ENCODE results near the gene ASF1B. TPM values are rescaled to one million over a fixed set of nuclear protein-coding genes. Genes with fewer than 3 reads are reported as not detected.
A peak's percentile ranks its signal among the peaks of the same experiment; 100 is the strongest.

Gene ASF1B
- polyA plus RNA-seq, 6 donors from 2014 or later: 1.8 to 4.1 (median 2.5) TPM

DNA sequence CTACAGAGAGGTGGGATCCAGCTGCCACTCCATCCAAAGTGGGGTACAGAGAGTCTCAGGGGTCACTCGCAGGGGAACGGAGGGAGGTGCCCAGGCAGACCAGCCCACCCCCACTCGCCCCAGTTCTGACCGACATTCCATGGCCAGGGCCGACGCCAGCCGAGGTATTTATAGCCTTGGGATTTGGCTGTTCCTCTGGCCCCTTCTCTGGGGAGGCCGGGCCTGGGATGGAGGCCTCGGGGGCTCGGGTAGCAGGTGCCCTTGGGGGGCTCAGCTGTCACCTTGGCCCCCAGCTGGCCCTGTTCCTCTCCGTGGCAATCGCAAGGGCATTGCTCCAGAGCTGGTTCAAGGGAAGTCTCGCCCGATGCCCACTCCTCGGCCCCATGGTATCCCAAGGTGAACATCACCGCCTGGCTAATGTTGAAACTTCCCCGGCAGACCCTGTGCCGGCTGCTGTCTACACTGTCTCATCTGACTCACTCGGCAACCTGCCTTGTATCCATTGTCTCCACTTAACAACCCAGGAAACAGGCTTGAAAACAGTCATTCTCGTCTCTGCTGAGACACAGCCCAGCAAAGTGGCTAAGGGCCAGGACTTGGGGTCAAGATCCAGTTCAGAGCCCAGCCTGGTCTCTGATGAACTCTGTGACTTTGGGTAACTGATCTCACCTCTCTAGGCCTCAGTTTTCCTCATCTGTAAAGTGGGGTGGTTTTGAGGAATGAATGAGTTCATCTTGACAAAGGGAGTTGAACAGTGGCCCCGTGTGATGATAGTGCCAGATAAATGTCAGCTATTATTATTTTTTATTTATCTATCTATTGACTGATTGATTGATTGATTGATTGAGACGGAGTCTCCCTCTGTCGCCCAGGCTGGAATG lies 28.6 kb downstream of the ASF1B start:
- ATAC-seq (ENCODE audit: low read depth in 2 of 2): no peak
- Mint-ChIP-seq H3K27ac (no peak overlapping the region), H3K9me3 (no peaks in the 10 kb centered on the region), H3K36me3 (no peaks in the 10 kb centered on the region), H3K4me1 (peaks cover 0 to 2% (median 0%) of the 10 kb centered on the region in 3 donors), H3K27me3 (no peaks in the 10 kb centered on the region), H3K4me3 (no peak overlapping the region)
- DNase-seq: no peak

DNA sequence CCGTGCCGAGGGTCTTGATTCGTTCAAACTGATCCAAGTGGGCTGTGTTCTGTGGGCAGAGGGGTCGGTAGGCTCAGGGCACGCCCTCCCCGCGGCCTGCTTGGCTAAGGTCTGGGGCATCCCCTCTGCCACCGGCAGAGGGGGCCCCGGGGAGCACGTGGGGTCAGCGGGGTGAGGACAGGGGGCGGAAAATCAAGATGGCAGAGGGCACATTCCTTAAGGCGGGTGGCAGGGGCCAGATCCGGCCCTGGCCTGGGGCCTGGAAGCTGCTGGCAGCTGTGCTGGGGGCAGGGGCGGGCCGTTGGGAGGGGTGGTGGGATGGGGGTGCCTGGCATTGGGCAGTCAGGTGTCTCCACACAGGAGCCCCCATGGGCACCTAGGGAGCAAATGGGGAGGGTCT lies 29.5 kb downstream of the ASF1B start:
- H3K4me3 Mint-ChIP-seq: no peak overlapping the region
- no peaks in the 10 kb centered on the region for H3K36me3 Mint-ChIP-seq
- ATAC-seq (ENCODE audit: low read depth in 2 of 2) (no peak), DNase-seq (no peak)
- H3K9me3 Mint-ChIP-seq: no peaks in the 10 kb centered on the region
- H3K4me1 Mint-ChIP-seq: peaks cover 0 to 2% (median 0%) of the 10 kb centered on the region in 3 donors
- no peaks in the 10 kb centered on the region for H3K27me3 Mint-ChIP-seq
- no peak overlapping the region for H3K27ac Mint-ChIP-seq

DNA sequence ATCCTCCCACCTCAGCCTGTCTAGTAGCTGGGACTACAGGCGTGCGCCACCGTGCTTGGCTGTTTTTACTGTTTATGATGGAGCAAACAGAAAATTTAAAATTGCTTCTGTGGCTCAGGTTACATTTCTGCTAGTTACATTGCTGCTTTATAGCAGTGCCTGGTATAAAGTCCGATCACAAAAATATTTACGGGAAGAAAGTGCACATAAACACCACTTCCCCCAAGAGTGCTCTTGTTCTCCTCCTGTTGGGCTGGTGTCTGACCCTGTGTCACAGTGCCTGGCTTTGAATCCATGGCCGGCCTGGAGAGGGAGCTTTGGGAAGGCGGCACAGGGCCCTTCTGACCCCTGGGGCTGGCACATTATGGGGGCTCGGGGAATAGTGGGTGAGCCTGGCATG lies 30.7 kb downstream of the ASF1B start:
- peak overlapping the region in 1 of 6 donors; percentile 90 for H3K27ac Mint-ChIP-seq
- no peak for DNase-seq
- H3K27me3 Mint-ChIP-seq: no peaks in the 10 kb centered on the region

DNA sequence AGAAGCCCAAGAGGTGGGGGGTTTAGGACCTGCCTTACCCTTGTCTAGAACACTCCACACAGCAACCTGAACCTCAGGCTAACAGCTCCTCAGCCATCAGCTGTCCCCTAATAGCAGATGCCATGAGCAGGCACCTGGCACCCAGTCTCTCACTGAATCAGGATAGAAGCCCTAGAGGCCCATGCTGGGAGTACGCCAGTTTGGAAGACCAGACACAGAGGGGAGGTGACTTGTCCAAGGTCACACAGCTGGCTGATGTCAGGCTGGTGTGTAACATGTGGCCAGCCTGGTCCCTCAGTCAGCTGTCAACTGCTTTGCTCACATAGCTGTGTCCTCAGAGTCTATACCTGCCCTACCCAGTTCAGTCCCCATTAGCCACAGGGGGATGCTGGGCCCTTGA lies 33.1 kb downstream of the ASF1B start:
- Mint-ChIP-seq H3K27ac (no peak overlapping the region), H3K36me3 (no peaks in the 10 kb centered on the region), H3K9me3 (no peaks in the 10 kb centered on the region), H3K27me3 (no peaks in the 10 kb centered on the region), H3K4me1 (no peaks in the 10 kb centered on the region), H3K4me3 (no peak overlapping the region)
- ATAC-seq (ENCODE audit: low read depth in 2 of 2) (no peak), DNase-seq (no peak)

More for the DNA sequence above, 30.7 kb downstream of the ASF1B start:
- Mint-ChIP-seq H3K4me1 (peaks cover 0 to 2% (median 0%) of the 10 kb centered on the region in 3 donors), H3K36me3 (no peaks in the 10 kb centered on the region), H3K9me3 (no peaks in the 10 kb centered on the region), H3K4me3 (peak overlapping the region in 1 of 8 donors; percentile 37)
- ATAC-seq (ENCODE audit: low read depth in 2 of 2): no peak

DNA sequence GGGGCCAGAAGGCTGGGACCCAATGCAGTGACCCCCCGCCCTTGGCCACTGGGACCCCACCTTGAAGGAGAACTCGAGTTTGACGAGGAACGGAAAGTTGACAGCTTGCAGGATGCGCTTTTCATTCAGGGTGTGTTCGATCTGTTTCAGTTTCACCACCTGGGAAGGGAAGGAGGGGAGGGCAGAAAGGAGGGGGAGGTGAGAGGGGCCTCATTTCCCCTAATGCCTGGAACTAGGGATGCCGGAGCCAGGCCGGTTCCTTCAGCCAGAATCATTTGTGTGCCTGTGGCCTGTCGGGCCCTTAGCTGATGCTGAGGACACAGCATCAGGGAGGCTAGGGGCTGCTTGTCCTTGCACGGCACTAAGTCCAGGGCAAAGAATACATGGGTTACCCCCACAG lies 33.6 kb downstream of the ASF1B start:
- no peaks in the 10 kb centered on the region for H3K36me3 Mint-ChIP-seq
- no peaks in the 10 kb centered on the region for H3K9me3 Mint-ChIP-seq
- no peak overlapping the region for H3K4me3 Mint-ChIP-seq
- no peak for DNase-seq
- no peaks in the 10 kb centered on the region for H3K4me1 Mint-ChIP-seq
- no peaks in the 10 kb centered on the region for H3K27me3 Mint-ChIP-seq
- H3K27ac Mint-ChIP-seq: no peak overlapping the region
- ATAC-seq (ENCODE audit: low read depth in 2 of 2): no peak

DNA sequence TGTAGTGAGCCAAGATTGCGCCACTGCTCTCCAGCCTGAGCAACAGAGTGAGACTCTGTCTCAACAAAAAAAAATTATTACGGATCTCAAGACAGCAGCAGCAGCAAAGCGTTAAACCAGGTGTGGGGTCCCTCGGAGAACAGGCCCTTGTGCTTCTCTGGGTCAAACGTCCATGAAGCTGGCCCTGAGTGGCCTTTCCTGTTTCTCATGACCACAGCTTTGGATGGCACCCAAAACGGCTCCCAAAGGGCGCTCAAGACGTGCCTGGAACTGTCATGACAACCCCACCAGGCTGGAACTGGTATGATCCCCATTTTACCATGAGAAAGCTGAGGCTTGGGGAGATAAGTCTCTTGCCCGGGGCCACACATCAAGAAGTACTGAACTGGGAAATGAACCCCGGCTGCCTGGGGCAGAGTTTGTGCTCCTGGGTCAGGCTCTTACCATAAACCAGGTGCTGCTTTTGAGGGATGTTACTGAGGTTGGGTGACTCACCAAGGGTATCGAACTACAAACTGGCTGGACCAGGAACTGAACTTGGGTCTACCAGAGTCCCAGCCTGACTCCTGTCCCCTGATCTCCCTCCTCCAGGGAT lies 34.2 kb downstream of the ASF1B start:
- no peak for ATAC-seq (ENCODE audit: low read depth in 2 of 2)
- no peaks in the 10 kb centered on the region for H3K4me1 Mint-ChIP-seq
- H3K27me3 Mint-ChIP-seq: no peaks in the 10 kb centered on the region
- no peak overlapping the region for H3K27ac Mint-ChIP-seq
- DNase-seq: no peak
- H3K36me3 Mint-ChIP-seq: no peaks in the 10 kb centered on the region
- no peak overlapping the region for H3K4me3 Mint-ChIP-seq
- H3K9me3 Mint-ChIP-seq: no peaks in the 10 kb centered on the region

DNA sequence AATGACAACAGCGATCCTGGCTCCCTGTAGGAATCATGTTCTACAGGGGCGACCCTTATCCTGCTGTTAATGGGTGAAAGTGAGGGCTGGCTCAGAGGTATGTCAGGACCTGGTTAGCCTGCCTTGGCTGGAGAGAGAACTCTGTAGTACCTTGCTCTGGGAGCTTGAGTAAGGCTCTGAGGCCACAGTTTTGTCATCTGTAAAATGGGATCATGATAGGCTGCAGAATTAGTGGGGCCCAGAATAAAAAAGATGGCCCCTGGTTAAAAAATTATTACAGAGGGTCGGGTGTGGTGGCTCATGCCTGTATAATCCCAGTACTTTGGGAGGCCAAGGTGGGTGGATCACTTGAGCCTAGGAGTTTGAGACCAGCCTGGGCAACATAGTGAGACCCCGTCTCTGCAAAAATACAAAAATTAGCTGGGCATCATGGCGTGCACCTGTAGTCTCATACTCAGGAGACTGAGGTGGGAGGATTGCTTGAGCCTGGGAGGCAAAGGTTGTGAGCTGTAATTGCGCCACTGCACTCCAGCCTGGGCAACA lies 35.3 kb downstream of the ASF1B start:
- Mint-ChIP-seq H3K27me3 (no peaks in the 10 kb centered on the region), H3K4me1 (no peaks in the 10 kb centered on the region), H3K9me3 (no peaks in the 10 kb centered on the region), H3K4me3 (no peak overlapping the region), H3K36me3 (no peaks in the 10 kb centered on the region), H3K27ac (no peak overlapping the region)
- no peak for DNase-seq
- ATAC-seq (ENCODE audit: low read depth in 2 of 2): no peak

DNA sequence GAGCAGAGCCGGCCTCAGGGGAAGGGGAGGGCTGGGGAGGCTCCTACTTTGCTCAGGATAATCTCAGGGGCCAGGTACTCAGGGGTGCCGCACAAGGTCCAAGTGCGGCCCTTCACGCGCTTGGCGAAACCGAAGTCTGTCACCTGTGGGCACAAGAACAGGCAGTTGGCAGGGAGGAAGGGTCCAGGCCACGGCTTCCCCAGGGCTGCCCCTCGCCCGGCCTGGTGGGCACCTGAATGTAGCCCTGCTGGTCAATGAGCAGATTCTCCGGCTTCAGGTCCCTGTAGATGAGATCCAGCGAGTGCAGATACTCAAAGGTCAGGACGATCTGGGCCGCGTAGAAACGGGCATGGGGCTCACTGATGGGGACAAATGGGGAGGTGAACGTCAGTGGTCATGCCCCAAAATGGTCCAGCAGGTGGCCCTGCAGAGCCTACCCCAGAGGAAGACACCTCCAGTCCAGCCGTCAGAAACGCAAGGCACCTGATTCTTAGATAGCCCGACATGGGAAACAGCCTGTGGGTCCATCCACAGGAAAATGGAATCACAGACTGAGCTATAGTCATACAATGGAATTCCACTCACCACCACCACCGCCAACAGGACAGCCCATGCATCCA lies 38.7 kb downstream of the ASF1B start:
- no peak for ATAC-seq (ENCODE audit: low read depth in 2 of 2)
- peaks cover 0 to 4% (median 0%) of the 10 kb centered on the region in 3 donors for H3K4me1 Mint-ChIP-seq
- H3K4me3 Mint-ChIP-seq: peak overlapping the region in 1 of 8 donors; percentile 38
- H3K36me3 Mint-ChIP-seq: no peaks in the 10 kb centered on the region
- peak overlapping the region in 1 of 6 donors; percentile 30 for H3K27ac Mint-ChIP-seq
- H3K27me3 Mint-ChIP-seq: no peaks in the 10 kb centered on the region
- peaks cover 0 to 6% (median 4%) of the 10 kb centered on the region in 7 donors for H3K9me3 Mint-ChIP-seq
- no peak for DNase-seq

DNA sequence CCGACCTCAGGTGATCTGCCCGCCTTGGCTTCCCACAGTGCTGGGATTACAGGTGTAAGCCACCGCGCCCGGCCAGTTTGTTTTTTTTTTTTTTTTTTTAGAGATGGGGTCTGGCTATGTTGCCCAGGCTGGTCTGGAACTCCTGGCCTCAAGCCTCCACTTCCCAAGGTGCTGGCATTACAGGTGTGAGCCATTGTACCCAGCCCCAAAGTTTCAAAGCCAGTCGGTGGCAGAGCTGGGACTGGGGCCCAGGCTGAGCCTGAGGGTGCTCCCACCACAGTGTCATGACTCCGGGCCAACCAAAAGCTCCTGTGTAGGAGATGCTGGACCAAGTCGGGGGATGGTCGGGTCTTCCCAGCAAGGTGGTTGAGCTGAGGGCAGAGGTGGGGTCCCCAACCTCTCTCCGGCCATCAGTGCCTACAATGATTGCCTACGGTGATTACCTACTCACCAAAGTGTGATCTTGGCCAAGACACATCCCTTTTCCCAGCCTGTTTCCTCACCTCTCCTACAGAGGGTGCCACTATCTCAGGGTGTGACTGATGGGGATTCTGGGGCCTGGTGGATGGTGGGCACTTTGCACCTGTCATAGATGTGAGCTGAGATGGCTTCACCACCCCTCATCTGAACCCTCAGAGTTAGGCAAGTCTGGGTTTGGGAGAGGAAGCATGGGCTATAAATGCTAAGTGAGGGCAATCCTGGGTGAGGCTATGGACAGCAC lies 40.0 kb downstream of the ASF1B start:
- Mint-ChIP-seq H3K9me3 (peaks cover 0 to 8% (median 4%) of the 10 kb centered on the region in 7 donors), H3K27ac (no peak overlapping the region), H3K27me3 (no peaks in the 10 kb centered on the region), H3K4me3 (no peak overlapping the region), H3K4me1 (peaks cover 9 to 14% (median 10%) of the 10 kb centered on the region in 3 donors), H3K36me3 (peaks cover 0 to 2% of the 10 kb centered on the region in 2 donors)
- DNase-seq (no peak), ATAC-seq (ENCODE audit: low read depth in 2 of 2) (no peak)

DNA sequence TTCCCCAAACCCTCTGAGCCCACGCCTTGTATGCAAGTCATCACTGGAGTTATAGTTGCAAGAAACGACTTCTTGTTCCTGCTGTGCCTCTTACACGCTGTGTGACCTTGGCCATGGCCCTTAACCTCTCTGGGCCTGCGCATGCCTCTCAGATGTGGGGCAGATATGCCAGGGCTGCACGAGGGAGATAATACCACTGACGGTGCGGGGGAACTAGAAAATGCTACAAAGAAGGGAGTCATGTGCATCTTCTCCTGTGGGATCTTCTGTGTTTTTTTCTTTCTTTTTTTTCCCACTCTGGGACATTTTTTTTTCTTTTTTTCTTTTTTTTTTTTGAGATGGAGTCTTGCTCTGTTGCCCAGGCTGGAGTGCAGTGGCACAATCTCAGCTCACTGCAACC lies 41.5 kb downstream of the ASF1B start:
- DNase-seq: no peak
- H3K9me3 Mint-ChIP-seq: peaks cover 0 to 8% (median 4%) of the 10 kb centered on the region in 7 donors
- H3K4me1 Mint-ChIP-seq: peaks cover 10 to 15% (median 12%) of the 10 kb centered on the region in 3 donors
- H3K36me3 Mint-ChIP-seq: peaks cover 0 to 4% of the 10 kb centered on the region in 2 donors
- ATAC-seq (ENCODE audit: low read depth in 2 of 2): no peak
- peak overlapping the region in 2 of 8 donors; percentile 75 to 79 for H3K4me3 Mint-ChIP-seq
- peak overlapping the region in 3 of 6 donors; percentile 8 to 34 (median 30) for H3K27ac Mint-ChIP-seq
- H3K27me3 Mint-ChIP-seq: no peaks in the 10 kb centered on the region

DNA sequence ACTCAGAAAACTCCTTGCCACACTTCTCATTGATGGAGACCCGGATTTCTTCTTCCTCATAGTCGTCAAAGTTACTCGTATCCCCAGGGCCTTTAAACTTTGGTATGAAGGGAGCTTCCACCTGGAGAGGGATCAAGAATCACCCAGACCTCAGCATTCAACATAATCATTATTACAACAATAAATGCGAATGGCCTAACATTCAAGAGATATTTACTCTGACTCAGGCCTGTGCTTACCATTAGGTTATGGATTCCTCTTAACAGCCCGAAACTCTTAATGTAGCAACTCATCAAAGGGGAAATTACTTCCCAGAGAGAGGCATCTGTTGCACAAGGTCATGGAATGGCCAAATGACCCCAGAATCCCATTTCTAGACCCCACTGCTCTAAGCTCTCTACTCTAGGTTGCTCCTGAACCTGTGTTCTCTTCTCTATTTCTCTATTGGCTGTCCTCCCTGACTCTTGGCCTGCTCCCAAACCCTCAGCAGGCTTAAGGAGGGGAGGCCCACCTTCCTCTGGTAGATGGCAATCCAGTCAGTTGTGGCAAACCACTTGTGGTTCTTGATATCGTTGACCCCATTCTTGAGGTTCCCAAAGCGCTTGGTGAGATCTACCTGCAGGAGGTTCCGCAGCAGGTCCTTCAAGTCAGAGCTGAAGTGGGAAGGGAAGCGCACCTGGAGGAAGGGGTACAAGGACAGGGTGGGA lies 43.1 kb downstream of the ASF1B start:
- peaks cover 14 to 20% (median 18%) of the 10 kb centered on the region in 3 donors for H3K4me1 Mint-ChIP-seq
- H3K9me3 Mint-ChIP-seq: peaks cover 0 to 9% (median 4%) of the 10 kb centered on the region in 7 donors
- H3K36me3 Mint-ChIP-seq: peaks cover 7 to 8% of the 10 kb centered on the region in 2 donors
- DNase-seq (no peak), ATAC-seq (ENCODE audit: low read depth in 2 of 2) (no peak)
- H3K27ac Mint-ChIP-seq: peak overlapping the region in 2 of 6 donors; percentile 16 to 75
- H3K4me3 Mint-ChIP-seq: peak overlapping the region in 7 of 8 donors; percentile 4 to 86 (median 41)
- no peaks in the 10 kb centered on the region for H3K27me3 Mint-ChIP-seq

DNA sequence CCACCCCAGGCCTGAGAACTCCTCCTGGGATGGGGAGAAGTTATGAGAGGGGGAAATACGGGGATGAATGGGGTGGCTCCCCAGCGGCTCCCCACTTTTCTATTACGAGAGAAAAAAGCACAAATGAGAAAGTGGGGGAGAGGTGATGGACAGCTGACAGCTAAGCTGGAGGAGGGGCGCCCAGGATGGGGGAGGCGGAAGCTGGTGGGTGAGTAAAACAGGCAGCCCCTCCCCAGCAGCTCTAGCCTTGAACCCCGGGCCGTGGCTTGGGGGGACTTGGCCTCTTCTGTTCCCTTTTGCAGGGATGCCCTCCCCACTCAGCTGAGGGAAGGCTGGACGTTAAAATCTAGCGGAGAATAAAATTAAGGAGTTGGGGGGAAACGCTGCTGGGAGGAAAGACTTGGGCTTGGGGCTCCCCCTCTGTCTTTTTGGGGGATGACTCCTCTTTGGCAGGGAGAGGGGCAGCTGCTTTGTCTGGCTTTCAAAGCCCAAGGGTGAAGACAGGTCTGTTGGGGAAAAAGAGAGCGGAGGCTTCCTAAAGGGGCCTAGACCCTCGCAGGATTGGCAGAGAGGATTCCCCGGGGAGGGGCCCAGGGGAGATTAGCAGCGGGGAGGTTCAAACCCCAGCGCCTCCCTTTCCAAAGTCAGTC lies 44.5 kb downstream of the ASF1B start:
- Mint-ChIP-seq H3K27ac (peak overlapping the region; percentile 97 to 100 (median 100)), H3K9me3 (peaks cover 0 to 9% (median 4%) of the 10 kb centered on the region in 7 donors), H3K4me3 (peak overlapping the region; percentile 89 to 100 (median 99)), H3K36me3 (peaks cover 7 to 8% of the 10 kb centered on the region in 2 donors), H3K27me3 (no peaks in the 10 kb centered on the region), H3K4me1 (peaks cover 14 to 20% (median 18%) of the 10 kb centered on the region in 3 donors)
- DNase-seq: no peak
- peak; percentile 13 to 16 for ATAC-seq (ENCODE audit: low read depth in 2 of 2)
